OCI-LY1 (cell line): ENCODE measurements around the gene ESM1.

Experiments
- EZH2 ChIP-seq: fragments of 200-600 bp; sonication (generic), shearing (Covaris generic); IDR thresholded peaks from 2 replicates; pipeline ENCODE4 v1.8.0; 2017; ENCODE audit warnings: borderline replicate concordance, mixed run types, mild to moderate bottlenecking, antibody characterized with exemption, low read length, moderate library complexity, mixed read lengths
- TF ChIP-seq, protein P1 (sequence below): fragments of 200-600 bp; sonication (generic), shearing (Covaris generic); IDR thresholded peaks from 2 replicates; pipeline ENCODE4 v1.5.1; 2017; ENCODE audit warnings: mild to moderate bottlenecking, antibody characterized with exemption, low read length, moderate library complexity, mixed read lengths

DNA sequence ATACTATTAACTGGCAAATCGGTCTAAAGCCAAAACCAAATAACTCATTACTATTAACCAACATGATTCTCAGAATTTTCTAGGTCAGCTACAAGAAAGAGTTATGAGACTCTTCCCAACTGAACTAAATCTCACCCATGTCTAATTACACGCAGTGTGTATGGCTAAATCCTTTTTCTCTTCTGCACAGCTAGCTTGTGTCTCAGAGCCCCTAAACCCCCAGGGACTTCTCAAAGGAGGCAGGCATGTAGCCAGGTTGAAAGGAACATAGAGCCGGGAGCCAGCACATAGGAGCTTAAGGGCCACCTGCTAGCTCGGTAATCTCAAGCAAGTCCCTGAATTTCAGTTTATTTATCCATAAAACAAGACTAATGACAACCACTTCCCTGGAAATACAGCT lies 36.4 kb upstream of the ESM1 start:
- no peak for TF ChIP-seq EZH2
- TF ChIP-seq, protein P1, sequence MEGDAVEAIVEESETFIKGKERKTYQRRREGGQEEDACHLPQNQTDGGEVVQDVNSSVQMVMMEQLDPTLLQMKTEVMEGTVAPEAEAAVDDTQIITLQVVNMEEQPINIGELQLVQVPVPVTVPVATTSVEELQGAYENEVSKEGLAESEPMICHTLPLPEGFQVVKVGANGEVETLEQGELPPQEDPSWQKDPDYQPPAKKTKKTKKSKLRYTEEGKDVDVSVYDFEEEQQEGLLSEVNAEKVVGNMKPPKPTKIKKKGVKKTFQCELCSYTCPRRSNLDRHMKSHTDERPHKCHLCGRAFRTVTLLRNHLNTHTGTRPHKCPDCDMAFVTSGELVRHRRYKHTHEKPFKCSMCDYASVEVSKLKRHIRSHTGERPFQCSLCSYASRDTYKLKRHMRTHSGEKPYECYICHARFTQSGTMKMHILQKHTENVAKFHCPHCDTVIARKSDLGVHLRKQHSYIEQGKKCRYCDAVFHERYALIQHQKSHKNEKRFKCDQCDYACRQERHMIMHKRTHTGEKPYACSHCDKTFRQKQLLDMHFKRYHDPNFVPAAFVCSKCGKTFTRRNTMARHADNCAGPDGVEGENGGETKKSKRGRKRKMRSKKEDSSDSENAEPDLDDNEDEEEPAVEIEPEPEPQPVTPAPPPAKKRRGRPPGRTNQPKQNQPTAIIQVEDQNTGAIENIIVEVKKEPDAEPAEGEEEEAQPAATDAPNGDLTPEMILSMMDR, result no peak
